ENCODE results near the gene HOXA9. TPM values are rescaled to one million over a fixed set of nuclear protein-coding genes. Genes with fewer than 3 reads are reported as not detected.
A peak's percentile ranks its signal among the peaks of the same experiment; 100 is the strongest.

Gene HOXA9
- total and polyA plus RNA-seq, 10 donors: 0.46 to 3.0 (median 0.98) TPM

- 28 to 44% (median 30%) methylated on average over 9 of the region's 9 CpGs for WGBS, 5 donors
- Histone ChIP-seq H3K4me3 (no peak overlapping the region), H3K4me1 (peaks cover 7 to 53% (median 41%) of the 10 kb centered on the region in 6 donors), H3K36me3 (no peaks in the 10 kb centered on the region), H3K9me3 (no peaks in the 10 kb centered on the region), H3K27me3 (replicated peaks in 1 of 7) (peaks cover 37 to 100% (median 96%) of the 10 kb centered on the region in 7 donors), H3K27ac (no peak overlapping the region)
- intact Hi-C loops (cut with DNase I; ENCODE audit: low total_unique reads): loop anchor here (10.0 kb wide), 4 partner anchors 590 to 900 kb away; no protein-coding TSS in a partner anchor
- TF ChIP-seq POLR2AphosphoS5 (IDR thresholded peaks at IDR 0.05) (no peak), POLR2A (IDR thresholded peaks at IDR 0.05) (no peak), CTCF (IDR thresholded peaks at IDR 0.05 in 8 of 11, conservative IDR thresholded peaks at IDR 0.05 in 3 of 11) (no peak)
- DNase-seq: no peak
Observed at GRCh38 chr7:27194686-27195379, 29.5 kb upstream of the HOXA9 start.

GRCh38 chr7:27194002-27194352, 28.6 kb upstream of the HOXA9 start:
- TF ChIP-seq POLR2AphosphoS5 (IDR thresholded peaks at IDR 0.05) (no peak), CTCF (IDR thresholded peaks at IDR 0.05 in 8 of 11, conservative IDR thresholded peaks at IDR 0.05 in 3 of 11) (no peak), POLR2A (IDR thresholded peaks at IDR 0.05) (no peak)
- 24 to 47% (median 36%) methylated on average over 2 of the region's 2 CpGs for WGBS, 5 donors
- Histone ChIP-seq H3K27ac (no peak overlapping the region), H3K27me3 (replicated peaks in 1 of 7) (peaks cover 34 to 100% (median 100%) of the 10 kb centered on the region in 7 donors), H3K4me3 (no peak overlapping the region), H3K4me1 (peaks cover 12 to 55% (median 41%) of the 10 kb centered on the region in 6 donors), H3K9me3 (no peaks in the 10 kb centered on the region), H3K36me3 (no peaks in the 10 kb centered on the region)
- intact Hi-C loops (cut with DNase I; ENCODE audit: low total_unique reads): loop anchor here (10.0 kb wide), 4 partner anchors 591 to 901 kb away; no protein-coding TSS in a partner anchor
- no peak for DNase-seq

GRCh38 chr7:27193335-27194001, 28.1 kb upstream of the HOXA9 start:
- H3K9me3 ChIP-seq: no peaks in the 10 kb centered on the region
- peaks cover 17 to 55% (median 41%) of the 10 kb centered on the region in 6 donors for H3K4me1 ChIP-seq
- 10 to 16% (median 13%) methylated on average over 27 to 29 of the region's 29 CpGs for WGBS, 5 donors
- peaks cover 30 to 100% (median 100%) of the 10 kb centered on the region in 7 donors for H3K27me3 ChIP-seq (replicated peaks in 1 of 7)
- H3K4me3 ChIP-seq: peak overlapping the region in 7 of 8 donors; percentile 17 to 59 (median 21)
- intact Hi-C loops (cut with DNase I; ENCODE audit: low total_unique reads): loop anchor here (10.0 kb wide), 4 partner anchors 591 to 901 kb away; no protein-coding TSS in a partner anchor
- no peak overlapping the region for H3K27ac ChIP-seq
- TF ChIP-seq POLR2A (IDR thresholded peaks at IDR 0.05): no peak
- no peak for TF ChIP-seq POLR2AphosphoS5 (IDR thresholded peaks at IDR 0.05)
- no peak for TF ChIP-seq CTCF (IDR thresholded peaks at IDR 0.05 in 8 of 11, conservative IDR thresholded peaks at IDR 0.05 in 3 of 11)
- DNase-seq: peak; percentile 34
- H3K36me3 ChIP-seq: no peaks in the 10 kb centered on the region
